ENCODE data around the gene SLC37A2. TPM values are rescaled to one million over a fixed set of nuclear protein-coding genes. Genes with fewer than 3 reads are reported as not detected.

The SLC37A2 gene
- total and polyA plus RNA-seq, 8 donors: 0.87 to 5.3 (median 3.2) TPM; not detected in 2

DNA sequence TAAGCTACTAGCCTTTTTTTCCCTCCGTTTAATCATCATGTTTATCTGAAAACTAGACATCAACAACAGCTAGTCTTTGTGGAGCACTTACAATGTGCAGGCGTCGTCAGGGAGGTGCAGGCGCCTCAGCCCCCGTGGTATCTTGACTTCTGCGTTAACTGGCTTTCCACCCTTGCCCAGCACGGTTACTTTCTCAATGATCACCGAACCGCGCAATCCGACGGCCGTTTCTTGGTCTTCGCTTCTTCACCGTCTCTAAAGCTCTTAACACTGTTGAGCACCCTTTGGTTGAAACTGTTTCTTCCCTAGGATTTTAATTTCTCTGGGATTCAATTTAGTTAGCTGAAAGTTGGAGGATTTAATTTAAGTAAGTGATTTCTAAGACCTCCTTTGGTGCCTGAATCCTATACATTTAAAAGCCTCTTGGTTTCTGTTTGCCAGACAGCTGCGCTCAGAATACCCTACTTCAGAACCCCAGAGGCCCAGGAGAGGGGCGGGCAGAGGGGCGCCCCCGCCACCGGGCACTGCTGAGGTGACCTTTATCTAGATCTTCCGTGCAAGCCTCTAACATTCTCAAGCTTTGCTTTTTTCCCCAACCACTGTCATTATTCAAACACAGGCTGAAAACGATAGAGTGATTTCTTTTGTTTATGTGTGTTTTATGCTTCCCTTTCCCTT lies 66.3 kb downstream of the SLC37A2 start:
- WGBS, 5 donors: 65 to 71% (median 66%) methylated on average over 22 of the region's 22 CpGs
- no peak overlapping the region for H3K27ac ChIP-seq
- H3K9me3 ChIP-seq: no peaks in the 10 kb centered on the region
- H3K27me3 ChIP-seq: peaks cover 0 to 21% (median 10%) of the 10 kb centered on the region in 3 donors
- H3K4me3 ChIP-seq: no peak overlapping the region
- no peak for DNase-seq
- intact Hi-C loops (cut with DNase I; ENCODE audit: low total_unique reads): loop anchor here (10.0 kb wide), 1 partner anchor 175 kb away; the partner anchor contains the start of gene CCDC15
- no peak for TF ChIP-seq POLR2AphosphoS5 (IDR thresholded peaks at IDR 0.05)
- TF ChIP-seq POLR2A (IDR thresholded peaks at IDR 0.05): no peak
- TF ChIP-seq, protein P1, sequence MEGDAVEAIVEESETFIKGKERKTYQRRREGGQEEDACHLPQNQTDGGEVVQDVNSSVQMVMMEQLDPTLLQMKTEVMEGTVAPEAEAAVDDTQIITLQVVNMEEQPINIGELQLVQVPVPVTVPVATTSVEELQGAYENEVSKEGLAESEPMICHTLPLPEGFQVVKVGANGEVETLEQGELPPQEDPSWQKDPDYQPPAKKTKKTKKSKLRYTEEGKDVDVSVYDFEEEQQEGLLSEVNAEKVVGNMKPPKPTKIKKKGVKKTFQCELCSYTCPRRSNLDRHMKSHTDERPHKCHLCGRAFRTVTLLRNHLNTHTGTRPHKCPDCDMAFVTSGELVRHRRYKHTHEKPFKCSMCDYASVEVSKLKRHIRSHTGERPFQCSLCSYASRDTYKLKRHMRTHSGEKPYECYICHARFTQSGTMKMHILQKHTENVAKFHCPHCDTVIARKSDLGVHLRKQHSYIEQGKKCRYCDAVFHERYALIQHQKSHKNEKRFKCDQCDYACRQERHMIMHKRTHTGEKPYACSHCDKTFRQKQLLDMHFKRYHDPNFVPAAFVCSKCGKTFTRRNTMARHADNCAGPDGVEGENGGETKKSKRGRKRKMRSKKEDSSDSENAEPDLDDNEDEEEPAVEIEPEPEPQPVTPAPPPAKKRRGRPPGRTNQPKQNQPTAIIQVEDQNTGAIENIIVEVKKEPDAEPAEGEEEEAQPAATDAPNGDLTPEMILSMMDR (IDR thresholded peaks at IDR 0.05): no peak
- no peak for TF ChIP-seq EP300 (IDR thresholded peaks at IDR 0.05)
- H3K36me3 ChIP-seq: no peaks in the 10 kb centered on the region
- peaks cover 0 to under 1% (median under 1%) of the 10 kb centered on the region in 4 donors for H3K4me1 ChIP-seq

DNA sequence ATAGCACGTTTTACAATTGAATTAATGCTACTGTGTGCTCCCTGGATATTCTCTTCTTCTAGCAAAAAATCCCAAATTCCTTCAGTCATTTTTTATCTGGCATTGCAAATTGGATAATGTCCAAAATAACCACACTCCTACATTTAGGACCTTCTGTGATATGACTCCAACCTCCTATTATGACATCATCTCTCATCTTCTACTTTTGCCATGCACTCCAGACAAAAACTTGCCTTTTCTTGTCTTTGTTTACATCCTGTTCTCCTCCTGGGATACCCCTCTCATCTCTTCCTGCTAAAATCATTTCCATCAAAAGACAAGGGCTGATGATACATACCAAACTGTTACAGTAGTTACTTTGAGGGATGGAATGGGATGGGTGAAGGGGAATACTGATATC lies 69.0 kb downstream of the SLC37A2 start:
- no peaks in the 10 kb centered on the region for H3K4me1 ChIP-seq
- intact Hi-C loops (cut with DNase I; ENCODE audit: low total_unique reads): no loop called here
- 62 to 85% (median 69%) methylated on average over 1 of the region's 1 CpG for WGBS, 5 donors
- no peaks in the 10 kb centered on the region for H3K36me3 ChIP-seq
- no peak for DNase-seq
- no peak overlapping the region for H3K27ac ChIP-seq
- no peaks in the 10 kb centered on the region for H3K9me3 ChIP-seq
- H3K4me3 ChIP-seq: no peak overlapping the region
- TF ChIP-seq, protein P1 (IDR thresholded peaks at IDR 0.05): no peak
- TF ChIP-seq EP300 (IDR thresholded peaks at IDR 0.05) (no peak), POLR2A (IDR thresholded peaks at IDR 0.05) (no peak), POLR2AphosphoS5 (IDR thresholded peaks at IDR 0.05) (no peak)
- peaks cover 0 to 17% (median 0%) of the 10 kb centered on the region in 3 donors for H3K27me3 ChIP-seq

DNA sequence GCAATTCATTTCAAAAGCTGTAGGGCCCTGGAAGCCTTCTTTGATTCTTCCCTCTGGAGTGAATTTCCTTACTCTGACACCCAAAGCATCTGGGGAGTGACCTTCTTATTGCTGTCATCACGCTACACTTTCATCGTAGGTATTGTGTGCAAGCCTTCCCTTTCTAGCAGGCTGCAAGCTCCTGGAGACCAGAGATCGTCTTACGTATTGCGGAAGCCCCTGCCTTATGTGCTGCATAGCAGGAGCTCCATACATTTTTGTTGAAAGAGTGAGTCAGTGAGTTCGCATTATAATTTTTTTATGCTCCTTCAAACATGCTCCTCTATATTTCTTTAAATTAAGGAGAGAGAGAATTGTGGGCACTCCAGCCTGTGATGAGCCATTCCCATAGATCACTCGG lies 69.5 kb downstream of the SLC37A2 start:
- intact Hi-C loops (cut with DNase I; ENCODE audit: low total_unique reads): no loop called here
- TF ChIP-seq POLR2A (IDR thresholded peaks at IDR 0.05) (no peak), EP300 (IDR thresholded peaks at IDR 0.05) (no peak), POLR2AphosphoS5 (IDR thresholded peaks at IDR 0.05) (no peak)
- TF ChIP-seq, protein P1 (IDR thresholded peaks at IDR 0.05): no peak
- no peaks in the 10 kb centered on the region for H3K4me1 ChIP-seq
- 79 to 87% (median 83%) methylated on average over 7 of the region's 7 CpGs for WGBS, 5 donors
- H3K4me3 ChIP-seq: no peak overlapping the region
- H3K27ac ChIP-seq: no peak overlapping the region
- peaks cover 0 to 12% (median 0%) of the 10 kb centered on the region in 3 donors for H3K27me3 ChIP-seq
- H3K36me3 ChIP-seq: no peaks in the 10 kb centered on the region
- no peaks in the 10 kb centered on the region for H3K9me3 ChIP-seq
- no peak for DNase-seq

DNA sequence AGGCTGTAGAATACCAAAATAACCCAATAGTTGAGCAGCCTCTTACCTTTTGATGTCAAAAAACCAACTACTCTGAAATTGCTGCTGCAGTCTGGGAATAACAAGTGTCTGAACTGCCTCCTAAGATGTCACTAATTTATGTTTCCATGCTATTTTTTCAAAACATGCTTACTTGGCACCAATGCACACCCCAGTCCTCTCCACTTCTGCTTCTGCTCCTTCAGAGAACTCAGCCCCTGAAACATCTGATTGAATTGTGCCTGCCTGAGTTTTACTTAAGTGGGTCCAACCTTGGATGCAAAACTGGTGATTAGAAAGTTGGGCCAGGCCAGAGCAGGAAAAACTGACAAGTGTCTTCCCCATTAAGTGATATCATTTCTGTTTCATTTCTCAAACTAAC lies 72.9 kb downstream of the SLC37A2 start:
- no peak for DNase-seq
- H3K4me1 ChIP-seq: no peaks in the 10 kb centered on the region
- no peaks in the 10 kb centered on the region for H3K36me3 ChIP-seq
- H3K4me3 ChIP-seq: no peak overlapping the region
- H3K27me3 ChIP-seq: peaks cover 0 to 33% (median 14%) of the 10 kb centered on the region in 3 donors
- TF ChIP-seq, protein P1 (IDR thresholded peaks at IDR 0.05): no peak
- TF ChIP-seq POLR2AphosphoS5 (IDR thresholded peaks at IDR 0.05) (no peak), EP300 (IDR thresholded peaks at IDR 0.05) (no peak), POLR2A (IDR thresholded peaks at IDR 0.05) (no peak)
- H3K9me3 ChIP-seq: no peaks in the 10 kb centered on the region
- H3K27ac ChIP-seq: no peak overlapping the region
- intact Hi-C loops (cut with DNase I; ENCODE audit: low total_unique reads): no loop called here
